ENCODE data around the gene RNF114.
"Not testable (repeated sequence)": the region's sequence is repeated elsewhere in the genome, so short reads cannot be mapped to it uniquely, and the experiment has no call there.

The RNF114 gene

GRCh38 chr20:49984426-49985153, 48.4 kb downstream of the RNF114 start:
- no peak for DNase-seq (ENCODE audit: low read depth in 4 of 4, low spot score in 1 of 4)

- DNase-seq (ENCODE audit: low read depth in 4 of 4, low spot score in 1 of 4), result no peak
Measured at GRCh38 chr20:49985157-49985556, 49.0 kb downstream of the RNF114 start.

DNA sequence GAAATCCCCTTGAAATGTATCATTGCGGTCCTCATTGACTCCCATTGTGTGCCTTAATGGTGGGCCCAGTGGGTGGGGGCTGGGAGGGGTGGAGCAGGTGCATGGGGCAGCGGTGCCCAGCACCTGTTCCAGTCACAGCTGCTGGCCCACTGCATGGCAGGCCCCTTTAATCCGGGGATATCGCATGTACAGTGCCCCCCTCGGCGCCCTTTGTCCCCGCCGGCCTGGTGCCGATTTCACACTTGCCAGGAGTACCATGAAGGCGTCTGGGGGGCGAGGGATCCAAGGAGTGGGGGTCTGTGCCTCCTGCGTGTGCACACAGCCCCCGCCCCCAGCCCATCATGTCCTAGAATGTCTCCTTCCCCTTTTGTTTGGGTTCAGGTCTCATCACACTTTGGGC, 49.4 kb downstream of the RNF114 start:
- no peak for DNase-seq (ENCODE audit: low read depth in 4 of 4, low spot score in 1 of 4)

DNA sequence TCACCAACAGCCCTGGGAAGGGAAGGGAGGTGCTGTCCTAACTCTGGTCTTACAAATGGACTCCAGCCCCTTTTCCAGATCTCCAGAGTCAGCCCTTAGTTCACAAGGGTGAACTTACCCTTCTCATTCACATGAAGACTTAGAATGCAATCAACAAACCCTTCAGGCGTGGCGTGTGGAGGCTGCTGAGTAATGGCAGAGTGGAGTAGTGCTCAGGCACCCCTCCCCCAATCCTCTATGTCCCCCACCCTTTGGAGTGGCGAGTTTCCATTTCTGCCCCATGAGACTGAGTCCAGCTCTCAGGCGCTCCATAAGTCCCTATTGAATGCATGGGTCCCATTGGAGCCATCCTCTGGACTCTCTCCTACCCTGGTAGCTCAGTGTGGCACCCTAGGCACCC, 49.9 kb downstream of the RNF114 start:
- DNase-seq (ENCODE audit: low read depth in 4 of 4, low spot score in 1 of 4), result no peak

- no peak for DNase-seq (ENCODE audit: low read depth in 4 of 4, low spot score in 1 of 4)
Measured at GRCh38 chr20:49987015-49987867, 51.0 kb downstream of the RNF114 start.

DNA sequence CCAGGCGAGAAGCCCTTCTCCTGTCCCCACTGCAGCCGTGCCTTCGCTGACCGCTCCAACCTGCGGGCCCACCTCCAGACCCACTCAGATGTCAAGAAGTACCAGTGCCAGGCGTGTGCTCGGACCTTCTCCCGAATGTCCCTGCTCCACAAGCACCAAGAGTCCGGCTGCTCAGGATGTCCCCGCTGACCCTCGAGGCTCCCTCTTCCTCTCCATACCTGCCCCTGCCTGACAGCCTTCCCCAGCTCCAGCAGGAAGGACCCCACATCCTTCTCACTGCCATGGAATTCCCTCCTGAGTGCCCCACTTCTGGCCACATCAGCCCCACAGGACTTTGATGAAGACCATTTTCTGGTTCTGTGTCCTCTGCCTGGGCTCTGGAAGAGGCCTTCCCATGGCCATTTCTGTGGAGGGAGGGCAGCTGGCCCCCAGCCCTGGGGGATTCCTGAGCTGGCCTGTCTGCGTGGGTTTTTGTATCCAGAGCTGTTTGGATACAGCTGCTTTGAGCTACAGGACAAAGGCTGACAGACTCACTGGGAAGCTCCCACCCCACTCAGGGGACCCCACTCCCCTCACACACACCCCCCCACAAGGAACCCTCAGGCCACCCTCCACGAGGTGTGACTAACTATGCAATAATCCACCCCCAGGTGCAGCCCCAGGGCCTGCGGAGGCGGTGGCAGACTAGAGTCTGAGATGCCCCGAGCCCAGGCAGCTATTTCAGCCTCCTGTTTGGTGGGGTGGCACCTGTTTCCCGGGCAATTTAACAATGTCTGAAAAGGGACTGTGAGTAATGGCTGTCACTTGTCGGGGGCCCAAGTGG, 51.9 kb downstream of the RNF114 start:
- DNase-seq (ENCODE audit: low read depth in 4 of 4, low spot score in 1 of 4), result no peak

- DNase-seq (ENCODE audit: low read depth in 4 of 4, low spot score in 1 of 4), result no peak
Measured at GRCh38 chr20:49989234-49990065, 53.3 kb downstream of the RNF114 start.

- no peak for DNase-seq (ENCODE audit: low read depth in 4 of 4, low spot score in 1 of 4)
Measured at GRCh38 chr20:49990271-49990720, 54.1 kb downstream of the RNF114 start.

GRCh38 chr20:49993301-49993751, 57.1 kb downstream of the RNF114 start:
- no peak for DNase-seq (ENCODE audit: low read depth in 4 of 4, low spot score in 1 of 4)

GRCh38 chr20:49995586-49995985, 59.4 kb downstream of the RNF114 start:
- DNase-seq (ENCODE audit: low read depth in 4 of 4, low spot score in 1 of 4), result no peak

DNA sequence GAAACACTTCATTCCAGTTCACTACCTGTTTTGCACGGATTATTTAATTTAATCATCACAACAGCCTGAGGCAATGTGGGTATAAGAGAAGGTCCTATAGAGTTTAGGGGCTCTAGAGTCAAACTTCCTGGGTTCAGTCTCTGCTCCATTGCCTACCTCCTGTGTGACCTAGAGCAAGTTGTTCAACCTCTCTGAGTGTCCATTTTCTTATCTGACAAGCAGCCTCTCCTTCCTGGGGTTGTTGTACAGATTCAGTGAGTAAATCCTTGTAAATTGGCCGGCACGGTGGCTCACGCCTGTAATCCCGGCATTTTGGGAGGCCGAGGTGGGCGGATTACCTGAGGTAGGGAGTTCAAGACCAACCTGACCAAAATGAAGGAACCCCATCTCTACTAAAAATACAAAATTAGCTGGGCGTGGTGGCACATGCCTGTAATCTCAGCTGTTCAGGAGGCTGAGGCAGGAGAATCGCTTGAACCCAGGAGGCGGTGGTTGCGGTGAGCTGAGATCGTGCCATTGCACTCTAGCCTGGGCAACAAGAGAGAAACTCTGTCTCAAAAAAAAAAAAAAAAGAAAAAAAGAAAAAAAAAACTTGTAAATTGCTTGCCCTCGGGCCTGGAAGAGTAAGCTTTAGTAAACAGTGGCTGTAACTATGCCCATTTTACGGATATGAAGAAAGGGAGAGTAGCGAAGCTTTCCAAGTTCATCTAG, 62.4 kb downstream of the RNF114 start:
- not testable (repeated sequence) for DNase-seq (ENCODE audit: low read depth in 4 of 4, low spot score in 1 of 4)

DNA sequence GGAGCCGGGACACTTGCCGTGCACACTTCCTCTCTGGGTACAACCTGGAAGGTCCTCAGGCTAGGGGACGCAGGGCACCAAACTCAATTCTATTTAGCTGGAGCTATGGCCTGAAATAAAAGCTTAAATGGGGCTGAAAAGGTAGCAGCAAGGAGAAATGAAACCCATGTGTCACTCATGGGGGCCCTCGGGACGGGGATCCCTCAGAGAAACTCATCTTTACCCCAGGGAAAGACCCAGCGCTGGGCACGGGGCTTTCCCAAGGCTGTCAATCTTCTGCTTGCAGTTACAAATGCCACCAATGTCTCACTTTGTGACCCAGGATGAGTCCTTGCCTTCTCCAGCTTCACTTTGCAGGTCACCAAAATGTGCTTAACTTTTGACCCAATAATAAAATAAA, 63.1 kb downstream of the RNF114 start:
- peak in 1 of 4 experiments; percentile 28 for DNase-seq (ENCODE audit: low read depth in 4 of 4, low spot score in 1 of 4)

GRCh38 chr20:50000548-50001222, 64.5 kb downstream of the RNF114 start:
- not testable (repeated sequence) for DNase-seq (ENCODE audit: low read depth in 4 of 4, low spot score in 1 of 4)

DNA sequence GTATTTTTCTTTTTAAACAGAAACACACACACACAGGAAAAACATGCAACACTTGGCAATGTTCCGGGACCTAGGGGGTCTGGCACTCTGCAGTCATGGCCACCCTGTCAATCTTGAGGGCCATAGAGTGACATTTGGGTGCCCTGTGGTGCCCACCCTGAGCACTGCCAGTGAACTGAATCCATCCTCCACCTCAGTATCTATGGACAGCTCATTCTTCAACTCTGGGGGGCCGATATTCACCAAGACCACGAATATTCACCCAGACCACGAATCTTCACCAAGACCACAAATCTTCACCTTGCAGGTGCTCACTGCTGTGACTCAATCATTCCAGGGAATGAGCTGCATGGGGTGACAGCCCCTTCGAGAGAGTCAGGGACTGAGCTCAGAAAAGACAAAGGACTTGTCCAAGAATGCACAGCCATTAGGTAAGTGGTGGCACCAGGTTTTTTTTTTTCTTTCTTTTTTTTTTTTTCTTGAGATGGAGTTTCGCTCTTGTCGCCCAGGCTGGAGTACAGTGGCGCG, 65.7 kb downstream of the RNF114 start:
- DNase-seq (ENCODE audit: low read depth in 4 of 4, low spot score in 1 of 4), result no peak

- no peak for DNase-seq (ENCODE audit: low read depth in 4 of 4, low spot score in 1 of 4)
Measured at GRCh38 chr20:50003253-50003656, 67.1 kb downstream of the RNF114 start.
